ENCODE data around the gene BEST1.
"Not testable (repeated sequence)": the region's sequence is repeated elsewhere in the genome, so short reads cannot be mapped to it uniquely, and the experiment has no call there.

BEST1 gene

DNA sequence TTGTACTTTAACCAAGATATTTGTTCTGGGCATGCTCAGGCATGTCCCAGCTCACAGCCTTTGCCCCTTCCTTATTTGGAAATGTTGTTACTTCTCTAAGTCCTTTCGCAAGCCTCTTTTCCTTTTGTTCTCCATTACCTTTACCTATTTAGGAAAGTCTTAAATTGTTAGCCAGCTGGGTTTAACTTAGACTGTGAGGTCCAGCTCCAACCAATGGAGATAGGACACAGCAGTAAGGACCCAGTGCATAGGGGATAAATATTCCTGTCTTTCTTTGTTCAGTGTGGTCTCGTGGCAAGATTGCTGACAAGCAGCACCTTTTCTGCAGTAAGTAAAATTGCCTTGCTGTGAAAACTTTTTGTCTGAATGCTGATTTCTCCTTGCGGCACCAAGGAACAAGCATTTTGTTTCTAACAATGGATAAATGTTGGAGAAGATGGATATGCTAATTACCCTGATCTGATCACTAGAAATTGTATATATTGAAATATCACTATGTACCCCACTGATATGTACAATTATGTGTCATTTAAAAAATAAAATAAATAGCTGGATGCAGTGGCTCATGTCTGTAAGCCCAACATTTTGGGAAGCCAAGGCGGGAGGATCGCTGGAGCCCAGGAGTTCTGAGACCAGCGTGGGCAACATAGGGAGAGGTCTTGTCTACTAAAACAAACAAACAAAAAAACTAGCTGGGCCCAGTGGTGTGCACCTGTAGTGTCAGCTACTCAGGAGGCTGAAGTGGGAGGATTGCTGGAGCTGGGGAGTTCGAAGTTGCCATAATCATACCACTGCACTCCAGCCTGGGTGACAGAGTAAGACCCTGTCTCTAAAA, 49.2 kb downstream of the BEST1 start:
- Histone ChIP-seq H4K8ac (ENCODE audit: low read depth, low read length) (no peak overlapping the region), H3K79me1 (ENCODE audit: low read length) (no peaks in the 10 kb centered on the region), H3K56ac (ENCODE audit: low read length) (no peak overlapping the region), H3K36me3 (ENCODE audit: control insufficient read depth, insufficient read depth, low read length) (no peaks in the 10 kb centered on the region), H3K4me1 (ENCODE audit: control insufficient read depth, low read depth, low read length) (no peaks in the 10 kb centered on the region), H2BK15ac (replicated peaks; ENCODE audit: low read depth) (no peak overlapping the region), H3K4ac (ENCODE audit: low read depth, low read length) (no peak overlapping the region), H4K5ac (ENCODE audit: low read length) (no peak overlapping the region), H3K9ac (ENCODE audit: low read length) (no peak overlapping the region), H3K27ac (ENCODE audit: low read depth, low read length) (no peak overlapping the region), H3K4me2 (ENCODE audit: low read length) (no peak overlapping the region), H3K23ac (ENCODE audit: low read length) (no peak overlapping the region), H3K4me3 (ENCODE audit: low read length) (no peak overlapping the region), H2AK5ac (ENCODE audit: low read length) (no peak overlapping the region), H2BK120ac (ENCODE audit: low read depth, low read length) (no peak overlapping the region), H3K79me2 (ENCODE audit: control insufficient read depth, insufficient read depth, low read length) (no peaks in the 10 kb centered on the region), H3K27me3 (ENCODE audit: insufficient read depth, low read length, poor library complexity) (no peaks in the 10 kb centered on the region), H3K18ac (ENCODE audit: low read length) (no peak overlapping the region), H2BK5ac (ENCODE audit: low read length) (no peak overlapping the region)
- no CpG with 5 or more reads among the region's 7 CpGs for WGBS (ENCODE audit: extremely low coverage, insufficient coverage, low lambda C conversion rate)
- DNase-seq, result no peak

DNA sequence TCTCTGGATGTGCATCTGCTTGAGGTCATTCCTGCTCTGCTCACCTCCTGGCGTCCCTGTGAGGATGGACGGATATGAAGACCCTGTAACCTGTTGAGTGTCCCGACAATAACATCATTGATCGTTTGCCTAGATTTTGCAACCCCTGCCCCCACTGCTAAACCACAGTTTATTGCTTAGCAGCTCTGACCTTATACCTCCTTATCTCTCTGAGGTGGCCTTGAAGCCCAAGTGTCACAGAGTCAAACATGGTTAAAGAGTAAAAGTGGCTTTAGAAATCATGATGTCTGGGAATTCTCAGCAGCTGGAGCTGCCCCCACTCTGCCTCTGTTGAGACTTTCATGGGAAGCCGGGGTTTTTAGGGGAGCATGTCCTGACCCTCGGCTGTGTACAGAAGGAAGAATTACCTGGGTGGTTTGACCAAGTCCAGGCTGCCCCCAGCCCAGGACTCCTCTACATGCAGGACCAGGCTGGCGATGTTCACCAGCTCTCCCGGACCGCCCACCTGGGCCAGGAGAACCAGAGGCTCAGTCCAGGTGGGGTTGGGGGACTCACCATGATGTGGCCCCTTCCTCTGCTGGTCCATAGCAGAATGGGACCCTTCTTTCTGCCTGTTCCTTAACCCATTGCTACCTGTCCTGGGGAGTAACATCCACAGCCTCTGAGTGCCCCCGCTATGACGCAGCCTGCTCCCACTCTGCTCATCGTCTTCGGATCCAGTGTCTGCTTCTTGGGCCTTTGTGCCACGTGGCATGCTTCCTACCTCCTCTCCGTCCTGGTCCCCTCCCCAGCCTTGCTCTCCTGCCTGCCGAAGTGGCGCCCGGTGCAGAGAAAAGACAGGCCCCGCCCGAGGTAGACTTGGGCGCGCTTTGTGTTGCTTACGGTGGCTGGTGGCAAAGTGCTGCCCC, 50.6 kb downstream of the BEST1 start:
- no peak overlapping the region for H3K9ac ChIP-seq (ENCODE audit: low read length)
- no peak overlapping the region for H2BK5ac ChIP-seq (ENCODE audit: low read length)
- no peak overlapping the region for H3K56ac ChIP-seq (ENCODE audit: low read length)
- H3K4me3 ChIP-seq (ENCODE audit: low read length), result no peak overlapping the region
- no peak overlapping the region for H4K5ac ChIP-seq (ENCODE audit: low read length)
- DNase-seq, result no peak
- no peak overlapping the region for H3K4ac ChIP-seq (ENCODE audit: low read depth, low read length)
- no peak overlapping the region for H3K18ac ChIP-seq (ENCODE audit: low read length)
- no peak overlapping the region for H3K27ac ChIP-seq (ENCODE audit: low read depth, low read length)
- H3K23ac ChIP-seq (ENCODE audit: low read length), result no peak overlapping the region
- no peaks in the 10 kb centered on the region for H3K79me2 ChIP-seq (ENCODE audit: control insufficient read depth, insufficient read depth, low read length)
- no peak overlapping the region for H2BK15ac ChIP-seq (replicated peaks; ENCODE audit: low read depth)
- no peaks in the 10 kb centered on the region for H3K79me1 ChIP-seq (ENCODE audit: low read length)
- H4K8ac ChIP-seq (ENCODE audit: low read depth, low read length), result no peak overlapping the region
- no peaks in the 10 kb centered on the region for H3K36me3 ChIP-seq (ENCODE audit: control insufficient read depth, insufficient read depth, low read length)
- no peaks in the 10 kb centered on the region for H3K4me1 ChIP-seq (ENCODE audit: control insufficient read depth, low read depth, low read length)
- no peak overlapping the region for H2AK5ac ChIP-seq (ENCODE audit: low read length)
- H2BK120ac ChIP-seq (ENCODE audit: low read depth, low read length), result no peak overlapping the region
- H3K4me2 ChIP-seq (ENCODE audit: low read length), result no peak overlapping the region
- no CpG with 5 or more reads among the region's 23 CpGs for WGBS (ENCODE audit: extremely low coverage, insufficient coverage, low lambda C conversion rate)
- no peaks in the 10 kb centered on the region for H3K27me3 ChIP-seq (ENCODE audit: insufficient read depth, low read length, poor library complexity)

DNA sequence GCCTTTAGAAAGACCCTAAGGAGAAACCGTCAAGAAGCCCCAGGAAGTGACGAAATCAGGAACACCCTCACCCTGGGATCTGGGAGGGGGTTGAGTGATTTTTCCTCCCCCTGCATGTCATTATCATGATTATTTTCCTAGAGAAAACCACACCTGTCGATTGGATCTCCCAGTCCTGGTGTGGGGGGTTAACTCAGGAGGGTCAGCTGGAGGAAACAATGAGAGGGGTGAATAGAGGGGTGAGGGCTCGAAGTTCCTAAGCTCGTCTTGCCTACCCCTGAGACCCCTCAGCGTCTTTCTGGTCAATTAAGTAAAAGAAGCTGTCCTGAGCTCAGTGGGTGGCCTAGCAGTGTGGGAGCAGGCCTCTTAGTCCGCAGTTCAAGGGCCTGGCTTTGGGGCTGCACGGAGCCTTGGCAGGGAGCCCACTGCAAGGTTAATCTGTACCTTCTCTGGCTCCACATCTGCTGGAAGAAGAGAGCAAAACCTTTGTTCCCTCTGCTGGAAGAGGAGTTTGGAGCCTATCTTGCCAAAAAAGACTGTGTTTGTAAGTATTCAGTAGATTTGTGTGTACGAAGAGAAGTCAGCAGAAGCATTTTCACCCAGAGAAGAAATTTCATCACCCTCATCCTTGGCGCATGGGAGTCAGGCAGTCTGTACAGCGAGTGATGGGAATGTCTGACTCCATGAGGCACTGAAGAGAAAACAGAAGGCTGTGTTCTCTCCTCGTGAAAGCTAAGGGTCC, 51.5 kb downstream of the BEST1 start:
- no peak overlapping the region for H2AK5ac ChIP-seq (ENCODE audit: low read length)
- no peak for DNase-seq
- no peak overlapping the region for H3K4me3 ChIP-seq (ENCODE audit: low read length)
- H4K5ac ChIP-seq (ENCODE audit: low read length), result no peak overlapping the region
- H3K27me3 ChIP-seq (ENCODE audit: insufficient read depth, low read length, poor library complexity), result no peaks in the 10 kb centered on the region
- no peak overlapping the region for H3K23ac ChIP-seq (ENCODE audit: low read length)
- no peak overlapping the region for H2BK120ac ChIP-seq (ENCODE audit: low read depth, low read length)
- no peaks in the 10 kb centered on the region for H3K4me1 ChIP-seq (ENCODE audit: control insufficient read depth, low read depth, low read length)
- H4K8ac ChIP-seq (ENCODE audit: low read depth, low read length), result no peak overlapping the region
- WGBS (ENCODE audit: extremely low coverage, insufficient coverage, low lambda C conversion rate), result no CpG with 5 or more reads among the region's 12 CpGs
- no peak overlapping the region for H3K56ac ChIP-seq (ENCODE audit: low read length)
- H3K4ac ChIP-seq (ENCODE audit: low read depth, low read length), result no peak overlapping the region
- no peak overlapping the region for H3K27ac ChIP-seq (ENCODE audit: low read depth, low read length)
- no peaks in the 10 kb centered on the region for H3K36me3 ChIP-seq (ENCODE audit: control insufficient read depth, insufficient read depth, low read length)
- H3K79me1 ChIP-seq (ENCODE audit: low read length), result no peaks in the 10 kb centered on the region
- no peak overlapping the region for H3K9ac ChIP-seq (ENCODE audit: low read length)
- H3K18ac ChIP-seq (ENCODE audit: low read length), result no peak overlapping the region
- no peaks in the 10 kb centered on the region for H3K79me2 ChIP-seq (ENCODE audit: control insufficient read depth, insufficient read depth, low read length)
- H3K4me2 ChIP-seq (ENCODE audit: low read length), result no peak overlapping the region
- H2BK15ac ChIP-seq (replicated peaks; ENCODE audit: low read depth), result no peak overlapping the region
- H2BK5ac ChIP-seq (ENCODE audit: low read length), result no peak overlapping the region

DNA sequence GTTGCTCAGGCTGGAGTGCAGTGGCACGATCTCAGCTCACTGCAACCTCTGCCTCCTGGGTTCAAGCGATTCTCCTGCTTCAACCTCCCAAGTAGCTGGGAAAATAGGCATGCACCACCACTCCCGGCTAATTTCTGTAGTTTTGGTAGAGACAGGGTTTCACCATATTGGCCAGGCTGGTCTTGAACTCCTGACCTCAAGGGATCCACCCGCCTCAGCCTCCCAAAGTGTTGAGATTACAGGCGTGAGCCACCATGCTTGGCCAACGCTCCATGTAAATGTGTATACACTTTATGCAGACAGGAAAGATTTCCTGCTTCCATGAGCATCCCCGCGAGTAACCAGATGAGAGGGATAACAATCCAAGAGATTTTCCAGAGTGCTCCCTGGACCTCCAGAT, 52.1 kb downstream of the BEST1 start:
- not testable (repeated sequence) for DNase-seq; H2BK5ac ChIP-seq (ENCODE audit: low read length); H3K27ac ChIP-seq (ENCODE audit: low read depth, low read length)

DNA sequence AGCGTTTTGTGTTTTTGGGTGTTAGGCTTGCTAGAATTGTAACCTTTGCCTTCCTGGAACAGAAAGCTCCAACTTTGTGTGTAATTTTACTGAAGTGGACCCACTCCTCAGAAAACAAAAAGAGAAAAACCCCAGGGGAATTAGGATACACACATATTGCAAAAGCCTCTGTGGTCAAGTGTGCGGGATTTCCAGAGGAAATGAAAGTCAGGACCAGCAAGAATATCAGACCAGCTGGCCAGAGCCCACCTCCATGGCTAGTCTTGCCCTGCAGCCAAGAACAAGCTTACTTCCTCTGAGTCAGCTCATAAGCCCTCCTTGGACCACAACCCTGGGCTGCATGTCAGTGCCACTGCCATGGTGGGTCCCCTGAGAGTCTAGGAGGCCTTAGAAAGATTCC, 54.3 kb downstream of the BEST1 start:
- H2BK120ac ChIP-seq (ENCODE audit: low read depth, low read length), result no peak overlapping the region
- no peak overlapping the region for H3K4me2 ChIP-seq (ENCODE audit: low read length)
- no peak for DNase-seq
- H4K8ac ChIP-seq (ENCODE audit: low read depth, low read length), result no peak overlapping the region
- H2BK15ac ChIP-seq (replicated peaks; ENCODE audit: low read depth), result no peak overlapping the region
- H3K4me3 ChIP-seq (ENCODE audit: low read length), result no peak overlapping the region
- H3K18ac ChIP-seq (ENCODE audit: low read length), result no peak overlapping the region
- H3K36me3 ChIP-seq (ENCODE audit: control insufficient read depth, insufficient read depth, low read length), result no peaks in the 10 kb centered on the region
- H2AK5ac ChIP-seq (ENCODE audit: low read length), result no peak overlapping the region
- no peak overlapping the region for H2BK5ac ChIP-seq (ENCODE audit: low read length)
- H3K9ac ChIP-seq (ENCODE audit: low read length), result no peak overlapping the region
- no peak overlapping the region for H3K4ac ChIP-seq (ENCODE audit: low read depth, low read length)
- no peak overlapping the region for H4K5ac ChIP-seq (ENCODE audit: low read length)
- H3K27ac ChIP-seq (ENCODE audit: low read depth, low read length), result no peak overlapping the region
- H3K23ac ChIP-seq (ENCODE audit: low read length), result no peak overlapping the region
- no peaks in the 10 kb centered on the region for H3K4me1 ChIP-seq (ENCODE audit: control insufficient read depth, low read depth, low read length)
- no CpG with 5 or more reads among the region's 2 CpGs for WGBS (ENCODE audit: extremely low coverage, insufficient coverage, low lambda C conversion rate)
- H3K79me2 ChIP-seq (ENCODE audit: control insufficient read depth, insufficient read depth, low read length), result no peaks in the 10 kb centered on the region
- no peaks in the 10 kb centered on the region for H3K27me3 ChIP-seq (ENCODE audit: insufficient read depth, low read length, poor library complexity)
- no peaks in the 10 kb centered on the region for H3K79me1 ChIP-seq (ENCODE audit: low read length)
- H3K56ac ChIP-seq (ENCODE audit: low read length), result no peak overlapping the region

More for the DNA sequence above, 52.1 kb downstream of the BEST1 start:
- H3K79me1 ChIP-seq (ENCODE audit: low read length); H3K18ac ChIP-seq (ENCODE audit: low read length); H2BK120ac ChIP-seq (ENCODE audit: low read depth, low read length); H3K27me3 ChIP-seq (ENCODE audit: insufficient read depth, low read length, poor library complexity); H3K4me1 ChIP-seq (ENCODE audit: control insufficient read depth, low read depth, low read length); H3K56ac ChIP-seq (ENCODE audit: low read length); H4K8ac ChIP-seq (ENCODE audit: low read depth, low read length); H3K36me3 ChIP-seq (ENCODE audit: control insufficient read depth, insufficient read depth, low read length); H2AK5ac ChIP-seq (ENCODE audit: low read length); H4K5ac ChIP-seq (ENCODE audit: low read length); H3K4me2 ChIP-seq (ENCODE audit: low read length); H3K79me2 ChIP-seq (ENCODE audit: control insufficient read depth, insufficient read depth, low read length); H3K23ac ChIP-seq (ENCODE audit: low read length); H2BK15ac ChIP-seq (replicated peaks; ENCODE audit: low read depth); H3K4ac ChIP-seq (ENCODE audit: low read depth, low read length); H3K9ac ChIP-seq (ENCODE audit: low read length); H3K4me3 ChIP-seq (ENCODE audit: low read length): not testable (repeated sequence)
- WGBS (ENCODE audit: extremely low coverage, insufficient coverage, low lambda C conversion rate), result no CpG with 5 or more reads among the region's 8 CpGs
